Activated naive CD4-positive, alpha-beta T cell treated with anti-CD3 and anti-CD28 coated beads, Interleukin-2, amount 50 U/mL, for 72 hours (primary cell): ENCODE data around the gene PKP1. TPM values are rescaled to one million over a fixed set of nuclear protein-coding genes. Genes with fewer than 3 reads are reported as not detected.

Source experiments
- ATAC-seq, 2 donors: fragments of 150-1000 bp; cut with Tn5 transposase; 2 replicates each; pipeline ENCODE4 v1.10.0; 2021; ENCODE audit warnings: mild to moderate bottlenecking in 2 of 2, moderate library complexity in 2 of 2
- DNase-seq, 2 donors: peaks; one replicate each; pipeline ENCODE4 v3.0.0; 2021 to 2022; ENCODE audit warnings: low spot score in 2 of 2
- H3K27ac Mint-ChIP-seq, 2 donors: one replicate each; pipeline ENCODE4 v1.8.0; 2022; ENCODE audit warnings: mild to moderate bottlenecking in 2 of 2, mixed read lengths in 2 of 2
- H3K36me3 Mint-ChIP-seq, 2 donors: one replicate each; pipeline ENCODE4 v1.8.0; 2022; ENCODE audit warnings: mixed read lengths in 2 of 2
- H3K9me3 Mint-ChIP-seq, 2 donors: one replicate each; pipeline ENCODE4 v1.8.0; 2022; ENCODE audit warnings: mixed read lengths in 2 of 2
- total RNA-seq, 2 donors: library from RNA; stranded (reverse); gene quantifications; one replicate each; pipeline ENCODE4 v1.2.3, GENCODE V29; 2022

PKP1 gene
- total RNA-seq, 2 donors from 2014 or later, result not detected

DNA sequence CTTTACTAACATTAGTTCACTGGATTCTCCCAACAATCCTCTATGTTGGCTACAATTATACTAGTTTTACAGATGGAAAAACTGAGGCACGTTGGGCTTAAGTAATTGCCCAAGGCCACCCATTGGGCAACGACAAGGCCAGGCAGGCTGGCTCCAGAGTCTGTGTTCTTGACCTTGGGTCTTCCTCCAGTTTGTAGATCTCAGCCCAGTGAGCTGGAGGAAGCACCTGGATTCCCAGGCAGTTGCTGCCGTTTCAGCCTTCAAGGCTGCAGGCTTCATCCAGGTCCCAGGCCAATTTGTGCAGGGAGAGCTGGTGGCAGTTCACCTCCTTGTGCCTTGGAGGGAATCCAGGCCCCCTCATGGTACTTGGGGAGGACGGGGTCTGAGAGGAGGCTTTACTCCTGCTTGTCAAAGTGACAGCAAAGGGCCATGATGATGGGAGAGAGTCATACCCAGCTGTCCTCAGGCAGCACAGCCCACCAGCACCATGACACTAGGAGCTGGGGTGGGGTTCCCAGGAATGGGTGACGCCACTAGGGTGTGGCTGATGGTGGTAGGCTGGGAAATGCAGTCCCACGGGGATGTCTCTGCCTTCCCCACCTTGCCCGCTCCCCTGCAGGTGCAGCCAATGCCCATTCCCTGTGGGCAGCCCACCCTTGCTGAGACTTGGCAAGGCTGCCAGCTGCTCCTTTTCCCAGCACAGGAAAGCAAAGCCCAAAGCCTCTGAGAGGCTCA lies 27.1 kb downstream of the PKP1 start:
- no peak for ATAC-seq
- H3K9me3 Mint-ChIP-seq, result no peaks in the 10 kb centered on the region
- DNase-seq, result no peak
- no peak overlapping the region for H3K27ac Mint-ChIP-seq
- no peaks in the 10 kb centered on the region for H3K36me3 Mint-ChIP-seq

DNA sequence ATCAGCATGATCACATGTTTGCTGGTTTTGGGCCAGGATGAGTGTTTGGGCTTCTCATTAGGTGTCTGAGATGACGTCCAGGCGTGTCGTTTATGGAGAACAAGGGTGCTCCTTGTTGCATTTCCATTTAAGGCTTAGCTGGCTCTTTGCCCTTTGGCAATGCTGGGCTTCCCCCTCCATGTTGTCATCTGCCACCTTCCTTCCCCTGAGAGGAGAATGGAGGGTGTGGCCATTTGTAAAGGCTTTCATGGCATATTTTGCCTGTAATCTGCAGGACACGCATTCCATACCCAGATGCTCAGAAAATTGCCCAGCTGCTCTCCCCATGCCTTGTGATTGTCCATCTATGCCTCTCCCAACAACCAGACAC lies 27.7 kb downstream of the PKP1 start:
- no peak overlapping the region for H3K27ac Mint-ChIP-seq
- no peaks in the 10 kb centered on the region for H3K36me3 Mint-ChIP-seq
- DNase-seq (no peak), ATAC-seq (peak in 1 of 2 donors; percentile 2)
- H3K9me3 Mint-ChIP-seq, result no peaks in the 10 kb centered on the region

DNA sequence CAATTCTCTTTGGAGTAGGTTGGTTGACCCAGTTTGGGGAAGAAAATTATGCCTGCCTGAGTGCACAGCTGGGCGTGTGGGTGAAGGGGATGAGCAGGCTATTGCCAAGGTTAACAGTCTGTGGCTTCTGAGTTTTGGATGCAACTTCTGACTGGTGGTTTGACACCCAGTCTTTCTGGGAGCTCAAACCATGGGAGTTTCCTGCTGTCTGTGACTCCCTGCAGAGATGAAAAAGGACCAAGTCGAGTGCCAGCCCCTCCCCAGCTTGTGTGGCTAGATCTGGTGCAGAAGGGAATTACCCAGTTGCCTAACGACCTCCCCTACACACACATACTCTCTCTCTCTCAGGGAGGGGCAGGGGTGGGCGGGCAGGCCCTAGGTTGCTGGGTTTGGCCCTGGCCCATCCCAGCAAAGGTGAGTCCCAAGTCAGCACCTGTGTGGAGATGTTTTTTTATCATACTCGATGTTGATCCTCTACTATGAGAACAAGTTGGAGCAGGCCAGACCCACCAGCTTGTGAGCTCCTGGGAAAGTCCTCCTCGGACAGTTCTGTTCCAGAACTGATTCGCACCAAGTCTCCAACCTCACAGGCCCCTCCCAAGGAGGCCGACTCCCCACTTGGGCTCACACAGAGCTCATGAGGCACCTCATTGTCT lies 28.2 kb downstream of the PKP1 start:
- ATAC-seq (peak; percentile 43 to 85), DNase-seq (no peak)
- no peaks in the 10 kb centered on the region for H3K9me3 Mint-ChIP-seq
- no peak overlapping the region for H3K27ac Mint-ChIP-seq
- H3K36me3 Mint-ChIP-seq, result no peaks in the 10 kb centered on the region

GRCh38 chr1:201312298-201312697 lies 29.0 kb downstream of the PKP1 start:
- ATAC-seq, result no peak
- DNase-seq, result no peak
- H3K9me3 Mint-ChIP-seq, result no peaks in the 10 kb centered on the region
- H3K27ac Mint-ChIP-seq, result no peak overlapping the region
- no peaks in the 10 kb centered on the region for H3K36me3 Mint-ChIP-seq

GRCh38 chr1:201313086-201313485 lies 29.8 kb downstream of the PKP1 start:
- DNase-seq, result no peak
- H3K36me3 Mint-ChIP-seq, result no peaks in the 10 kb centered on the region
- no peak for ATAC-seq
- no peaks in the 10 kb centered on the region for H3K9me3 Mint-ChIP-seq
- no peak overlapping the region for H3K27ac Mint-ChIP-seq

GRCh38 chr1:201316556-201316955 lies 33.2 kb downstream of the PKP1 start:
- no peak overlapping the region for H3K27ac Mint-ChIP-seq

DNA sequence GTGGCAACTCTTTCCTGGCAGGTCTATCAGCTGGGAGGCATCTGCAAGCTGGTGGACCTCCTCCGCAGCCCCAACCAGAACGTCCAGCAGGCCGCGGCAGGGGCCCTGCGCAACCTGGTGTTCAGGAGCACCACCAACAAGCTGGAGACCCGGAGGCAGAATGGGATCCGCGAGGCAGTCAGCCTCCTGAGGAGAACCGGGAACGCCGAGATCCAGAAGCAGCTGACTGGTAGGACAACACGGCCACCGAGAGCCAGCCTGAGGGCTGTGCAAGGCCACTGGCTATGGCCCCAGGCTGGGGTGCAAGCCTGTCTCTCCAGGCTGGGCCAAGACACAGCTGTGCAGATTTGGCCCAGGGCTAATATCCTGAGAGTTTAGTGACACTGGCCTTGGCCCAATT lies 34.2 kb downstream of the PKP1 start:
- H3K27ac Mint-ChIP-seq, result no peak overlapping the region
- no peak for DNase-seq
- ATAC-seq, result no peak
- no peaks in the 10 kb centered on the region for H3K36me3 Mint-ChIP-seq
- no peaks in the 10 kb centered on the region for H3K9me3 Mint-ChIP-seq

More at GRCh38 chr1:201316556-201316955, 33.2 kb downstream of the PKP1 start:
- DNase-seq, result no peak
- ATAC-seq, result no peak
- Mint-ChIP-seq H3K9me3 (no peaks in the 10 kb centered on the region), H3K36me3 (no peaks in the 10 kb centered on the region)

DNA sequence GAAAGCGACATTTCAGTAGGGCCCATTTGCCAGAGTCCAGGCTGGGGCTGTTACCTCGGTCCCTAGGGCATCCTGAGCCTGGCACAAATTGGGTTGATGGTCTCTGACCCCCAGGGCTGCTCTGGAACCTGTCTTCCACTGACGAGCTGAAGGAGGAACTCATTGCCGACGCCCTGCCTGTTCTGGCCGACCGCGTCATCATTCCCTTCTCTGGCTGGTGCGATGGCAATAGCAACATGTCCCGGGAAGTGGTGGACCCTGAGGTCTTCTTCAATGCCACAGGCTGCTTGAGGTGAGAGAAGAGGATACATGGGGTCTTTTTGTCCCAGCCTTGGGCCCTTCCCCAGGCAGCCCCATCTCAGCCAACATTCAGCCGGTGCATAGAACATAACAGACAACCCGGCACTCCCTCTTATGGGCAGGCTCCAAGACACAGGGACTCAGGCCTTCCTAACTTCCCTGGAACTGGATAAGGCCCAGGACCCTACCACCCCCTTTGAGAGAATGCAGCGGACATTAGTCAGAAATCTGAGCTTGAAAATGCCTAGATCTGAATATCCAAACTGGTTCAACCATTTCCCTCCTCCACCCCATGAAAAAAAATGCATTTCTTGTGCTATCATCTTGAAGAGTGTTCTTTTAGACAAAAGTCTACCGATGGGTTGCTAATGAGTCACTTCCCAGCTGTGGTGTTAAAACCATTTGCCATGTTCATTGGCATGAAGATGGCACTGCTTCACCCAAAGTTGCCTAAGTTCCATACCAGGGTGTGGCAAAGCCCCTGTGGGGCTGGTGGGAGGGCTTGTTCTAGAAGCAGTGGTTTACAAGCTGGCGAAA lies 35.4 kb downstream of the PKP1 start:
- ATAC-seq (no peak), DNase-seq (no peak)
- Mint-ChIP-seq H3K9me3 (no peaks in the 10 kb centered on the region), H3K27ac (no peak overlapping the region), H3K36me3 (no peaks in the 10 kb centered on the region)

DNA sequence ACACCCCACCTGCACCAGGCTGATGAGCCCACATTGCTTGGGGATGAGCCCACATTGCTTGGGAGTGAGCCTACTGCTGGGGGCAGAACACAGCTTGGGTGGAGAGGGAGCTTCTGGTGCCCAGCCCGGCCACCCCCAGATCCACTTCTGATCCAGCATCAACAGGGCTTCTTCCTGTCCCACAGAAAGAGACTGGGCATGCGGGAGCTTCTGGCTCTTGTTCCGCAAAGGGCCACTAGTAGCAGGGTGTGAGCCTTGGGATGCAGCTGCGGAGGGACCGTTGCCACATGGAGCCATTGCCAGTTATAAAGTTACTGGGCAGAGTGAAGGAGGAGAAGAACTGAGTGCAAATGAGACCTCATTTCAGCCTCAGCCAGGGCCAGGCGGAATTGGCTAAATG lies 36.3 kb downstream of the PKP1 start:
- no peaks in the 10 kb centered on the region for H3K9me3 Mint-ChIP-seq
- ATAC-seq, result no peak
- H3K36me3 Mint-ChIP-seq, result no peaks in the 10 kb centered on the region
- no peak overlapping the region for H3K27ac Mint-ChIP-seq
- DNase-seq, result no peak

- no peak for ATAC-seq
- no peak for DNase-seq
- Mint-ChIP-seq H3K36me3 (no peaks in the 10 kb centered on the region), H3K9me3 (no peaks in the 10 kb centered on the region), H3K27ac (no peak overlapping the region)
Measured at GRCh38 chr1:201320168-201320788, 37.0 kb downstream of the PKP1 start.

- no peaks in the 10 kb centered on the region for H3K36me3 Mint-ChIP-seq
- DNase-seq (no peak), ATAC-seq (no peak)
- no peaks in the 10 kb centered on the region for H3K9me3 Mint-ChIP-seq
- H3K27ac Mint-ChIP-seq, result no peak overlapping the region
Measured at GRCh38 chr1:201321826-201322390, 38.6 kb downstream of the PKP1 start.

- no peak for DNase-seq
- no peak for ATAC-seq
- H3K36me3 Mint-ChIP-seq, result no peaks in the 10 kb centered on the region
- H3K9me3 Mint-ChIP-seq, result no peaks in the 10 kb centered on the region
- no peak overlapping the region for H3K27ac Mint-ChIP-seq
Measured at GRCh38 chr1:201322653-201323510, 39.6 kb downstream of the PKP1 start.

DNA sequence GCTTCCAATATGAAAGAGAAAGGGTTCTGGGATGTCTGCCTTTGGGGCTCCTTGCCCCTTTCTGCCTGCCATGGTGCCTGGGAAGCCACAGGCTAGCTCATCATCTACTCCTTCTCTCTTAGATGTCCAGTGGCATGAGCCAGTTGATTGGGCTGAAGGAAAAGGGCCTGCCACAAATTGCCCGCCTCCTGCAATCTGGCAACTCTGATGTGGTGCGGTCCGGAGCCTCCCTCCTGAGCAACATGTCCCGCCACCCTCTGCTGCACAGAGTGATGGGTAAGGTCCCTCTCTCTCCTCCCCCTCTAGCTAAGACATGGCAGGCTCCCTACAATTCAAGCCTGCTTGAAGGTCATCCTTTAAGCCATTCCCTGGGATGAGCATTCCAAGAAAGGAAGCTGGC lies 41.0 kb downstream of the PKP1 start:
- DNase-seq (no peak), ATAC-seq (no peak)
- Mint-ChIP-seq H3K27ac (no peak overlapping the region), H3K9me3 (no peaks in the 10 kb centered on the region), H3K36me3 (no peaks in the 10 kb centered on the region)

- ATAC-seq (no peak), DNase-seq (no peak)
- Mint-ChIP-seq H3K9me3 (no peaks in the 10 kb centered on the region), H3K36me3 (no peaks in the 10 kb centered on the region), H3K27ac (no peak overlapping the region)
Measured at GRCh38 chr1:201324821-201325677, 41.7 kb downstream of the PKP1 start.

- Mint-ChIP-seq H3K9me3 (no peaks in the 10 kb centered on the region), H3K36me3 (no peaks in the 10 kb centered on the region), H3K27ac (no peak overlapping the region)
- no peak for DNase-seq
- ATAC-seq, result no peak
Measured at GRCh38 chr1:201325678-201326060, 42.4 kb downstream of the PKP1 start.
